Measurements from ENCODE around the gene WDR90.

WDR90 gene

GRCh38 chr16:658679-659571 lies 9.8 kb downstream of the WDR90 start:
- DNase-seq (ENCODE audit: low spot score) (no peak), FAIRE-seq (no peak)

- no peak for FAIRE-seq
- no peak for DNase-seq (ENCODE audit: low spot score)
Observed at GRCh38 chr16:659618-660017, 10.5 kb downstream of the WDR90 start.

GRCh38 chr16:660132-660458 lies 10.9 kb downstream of the WDR90 start:
- DNase-seq (ENCODE audit: low spot score) (no peak), FAIRE-seq (no peak)

- no peak for FAIRE-seq
- DNase-seq (ENCODE audit: low spot score), result peak; percentile 25
Observed at GRCh38 chr16:660459-661183, 11.5 kb downstream of the WDR90 start.

GRCh38 chr16:661184-661821 lies 12.1 kb downstream of the WDR90 start:
- DNase-seq (ENCODE audit: low spot score) (no peak), FAIRE-seq (no peak)

GRCh38 chr16:662095-662494 lies 12.9 kb downstream of the WDR90 start:
- no peak for DNase-seq (ENCODE audit: low spot score)
- FAIRE-seq, result no peak

GRCh38 chr16:662597-662996 lies 13.4 kb downstream of the WDR90 start:
- DNase-seq (ENCODE audit: low spot score) (no peak), FAIRE-seq (no peak)

- DNase-seq (ENCODE audit: low spot score), result no peak
- no peak for FAIRE-seq
Observed at GRCh38 chr16:666572-666971, 17.4 kb downstream of the WDR90 start.

- DNase-seq (ENCODE audit: low spot score) (no peak), FAIRE-seq (no peak)
Observed at GRCh38 chr16:667113-667779, 18.1 kb downstream of the WDR90 start.

- FAIRE-seq (no peak), DNase-seq (ENCODE audit: low spot score) (peak; percentile 81)
Observed at GRCh38 chr16:667780-668518, 18.8 kb downstream of the WDR90 start, which contains the start of gene RHOT2. Gene RHOT2 (plus strand): TSS chr16:668132. CDS start chr16:668200, 68 bp downstream.

GRCh38 chr16:668519-669171 lies 19.5 kb downstream of the WDR90 start:
- DNase-seq (ENCODE audit: low spot score) (no peak), FAIRE-seq (no peak)

- FAIRE-seq (no peak), DNase-seq (ENCODE audit: low spot score) (no peak)
Observed at GRCh38 chr16:669666-670065, 20.5 kb downstream of the WDR90 start.

GRCh38 chr16:670485-671352 lies 21.6 kb downstream of the WDR90 start:
- FAIRE-seq (no peak), DNase-seq (ENCODE audit: low spot score) (no peak)

- DNase-seq (ENCODE audit: low spot score), result no peak
- FAIRE-seq, result no peak
Observed at GRCh38 chr16:671353-672131, 22.4 kb downstream of the WDR90 start.

- DNase-seq (ENCODE audit: low spot score) (no peak), FAIRE-seq (no peak)
Observed at GRCh38 chr16:672371-672770, 23.2 kb downstream of the WDR90 start.

- DNase-seq (ENCODE audit: low spot score) (no peak), FAIRE-seq (no peak)
Observed at GRCh38 chr16:672851-673250, 23.7 kb downstream of the WDR90 start.

GRCh38 chr16:673399-673991 lies 24.3 kb downstream of the WDR90 start:
- no peak for FAIRE-seq

GRCh38 chr16:674214-674881 lies 25.2 kb downstream of the WDR90 start:
- DNase-seq (ENCODE audit: low spot score) (no peak), FAIRE-seq (no peak)

More at GRCh38 chr16:673399-673991, 24.3 kb downstream of the WDR90 start:
- DNase-seq (ENCODE audit: low spot score), result no peak

Measured in RCC 7860 (cell line).